Breast epithelium (tissue), 3 donors: ENCODE measurements around the gene ADARB2.

Experiments
- POLR2A ChIP-seq: fragments of 450-650 bp; IDR thresholded peaks from one replicate; pipeline ENCODE4 v1.6.1; 2016; ENCODE audit warnings: antibody characterized with exemption, mild to moderate bottlenecking, moderate library complexity
- POLR2AphosphoS5 ChIP-seq, 3 donors: sonication (generic); formaldehyde crosslinking; IDR thresholded peaks; one replicate each; pipeline ENCODE4 v1.6.1; 2017; ENCODE audit warnings: antibody characterized with exemption in 3 of 3
- TF ChIP-seq, protein P1 (sequence below), 3 donors: fragments of 450-650 bp; IDR thresholded peaks; one replicate each; pipeline ENCODE4 v1.5.1; 2016 to 2017; ENCODE audit warnings: antibody characterized with exemption in 3 of 3, mild to moderate bottlenecking in 3 of 3, moderate library complexity in 3 of 3

DNA sequence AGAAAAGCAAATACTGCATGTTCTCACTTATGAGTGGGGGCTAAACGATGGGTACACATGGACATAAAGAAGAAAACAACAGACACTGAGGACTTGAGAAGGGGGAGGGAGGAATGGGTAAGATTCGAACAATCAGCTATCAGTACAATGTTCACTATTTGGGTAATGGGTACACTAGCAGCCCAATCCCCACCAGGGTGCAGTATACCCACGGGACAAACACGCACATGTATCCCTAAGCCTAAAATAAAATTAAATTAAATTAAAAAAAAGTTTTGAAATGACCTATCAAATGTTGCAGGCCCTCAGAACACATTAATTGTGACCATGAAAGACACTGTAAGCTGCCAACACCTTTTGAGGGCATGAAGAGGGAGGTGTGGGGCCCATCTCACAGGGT, 365.1 kb downstream of the ADARB2 start:
- TF ChIP-seq, protein P1, sequence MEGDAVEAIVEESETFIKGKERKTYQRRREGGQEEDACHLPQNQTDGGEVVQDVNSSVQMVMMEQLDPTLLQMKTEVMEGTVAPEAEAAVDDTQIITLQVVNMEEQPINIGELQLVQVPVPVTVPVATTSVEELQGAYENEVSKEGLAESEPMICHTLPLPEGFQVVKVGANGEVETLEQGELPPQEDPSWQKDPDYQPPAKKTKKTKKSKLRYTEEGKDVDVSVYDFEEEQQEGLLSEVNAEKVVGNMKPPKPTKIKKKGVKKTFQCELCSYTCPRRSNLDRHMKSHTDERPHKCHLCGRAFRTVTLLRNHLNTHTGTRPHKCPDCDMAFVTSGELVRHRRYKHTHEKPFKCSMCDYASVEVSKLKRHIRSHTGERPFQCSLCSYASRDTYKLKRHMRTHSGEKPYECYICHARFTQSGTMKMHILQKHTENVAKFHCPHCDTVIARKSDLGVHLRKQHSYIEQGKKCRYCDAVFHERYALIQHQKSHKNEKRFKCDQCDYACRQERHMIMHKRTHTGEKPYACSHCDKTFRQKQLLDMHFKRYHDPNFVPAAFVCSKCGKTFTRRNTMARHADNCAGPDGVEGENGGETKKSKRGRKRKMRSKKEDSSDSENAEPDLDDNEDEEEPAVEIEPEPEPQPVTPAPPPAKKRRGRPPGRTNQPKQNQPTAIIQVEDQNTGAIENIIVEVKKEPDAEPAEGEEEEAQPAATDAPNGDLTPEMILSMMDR (IDR thresholded peaks at IDR 0.05), result no peak
- TF ChIP-seq POLR2A, result no peak
- no peak for TF ChIP-seq POLR2AphosphoS5 (IDR thresholded peaks at IDR 0.05)
